Glomerular endothelial cell (primary cell): ENCODE data around the gene SWI5. TPM values are rescaled to one million over a fixed set of nuclear protein-coding genes. Genes with fewer than 3 reads are reported as not detected.

Experiments
- DNase-seq: peaks from one replicate; pipeline ENCODE4 v3.0.0-alpha.2; 2011; ENCODE audit warnings: low read depth, low spot score; ENCODE audit errors: extremely low read depth
- total RNA-seq: library from RNA; depleted of rRNA; stranded (reverse); fragments of >200 nt; gene quantifications from 2 replicates; pipeline ENCODE4 v1.2.3, GENCODE V29; 2015

The SWI5 gene
- total RNA-seq, 1 donor from 2014 or later, result 28.4 TPM

DNA sequence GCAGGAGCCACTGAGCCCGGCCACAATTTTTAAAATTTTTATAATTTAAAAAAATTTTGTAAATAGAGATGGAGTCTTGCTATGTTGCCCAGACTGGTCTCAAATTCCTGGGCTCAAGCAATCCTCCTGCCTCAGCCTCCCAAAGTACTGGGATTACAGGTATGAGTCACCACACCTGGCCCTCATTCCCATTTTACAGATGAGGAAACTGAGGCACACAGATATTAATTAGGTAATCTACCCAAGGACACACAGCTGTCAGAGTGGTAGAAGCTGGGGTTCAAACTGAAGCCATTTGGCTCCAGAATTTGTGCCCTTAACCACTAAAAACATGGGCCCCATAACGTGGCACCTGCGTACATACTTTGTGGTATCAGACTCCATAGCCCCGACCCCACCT is 38.6 kb downstream of the SWI5 start:
- no peak for DNase-seq

GRCh38 chr9:128316421-128316820 is 40.3 kb downstream of the SWI5 start:
- DNase-seq, result no peak

DNA sequence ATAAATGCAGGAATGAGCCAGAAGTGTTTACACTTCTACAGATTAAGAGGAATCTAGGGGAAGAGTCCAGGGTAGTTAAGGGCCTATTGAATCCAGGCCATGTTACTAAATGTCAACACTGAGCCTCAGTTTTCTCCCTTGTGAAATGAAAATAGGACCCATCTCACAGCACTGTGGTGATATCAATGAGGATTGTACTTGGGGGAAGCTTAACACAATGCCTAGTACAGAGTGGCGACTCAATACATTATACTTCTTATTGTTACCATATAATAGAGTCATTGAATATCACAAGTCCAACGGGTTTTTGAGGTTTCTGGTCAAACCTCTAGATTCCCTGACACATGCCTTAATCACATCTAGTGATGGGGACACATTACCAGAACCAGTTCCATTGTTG is 41.6 kb downstream of the SWI5 start:
- DNase-seq, result no peak

- DNase-seq, result no peak
Observed at GRCh38 chr9:128321343-128321742, 45.3 kb downstream of the SWI5 start.

DNA sequence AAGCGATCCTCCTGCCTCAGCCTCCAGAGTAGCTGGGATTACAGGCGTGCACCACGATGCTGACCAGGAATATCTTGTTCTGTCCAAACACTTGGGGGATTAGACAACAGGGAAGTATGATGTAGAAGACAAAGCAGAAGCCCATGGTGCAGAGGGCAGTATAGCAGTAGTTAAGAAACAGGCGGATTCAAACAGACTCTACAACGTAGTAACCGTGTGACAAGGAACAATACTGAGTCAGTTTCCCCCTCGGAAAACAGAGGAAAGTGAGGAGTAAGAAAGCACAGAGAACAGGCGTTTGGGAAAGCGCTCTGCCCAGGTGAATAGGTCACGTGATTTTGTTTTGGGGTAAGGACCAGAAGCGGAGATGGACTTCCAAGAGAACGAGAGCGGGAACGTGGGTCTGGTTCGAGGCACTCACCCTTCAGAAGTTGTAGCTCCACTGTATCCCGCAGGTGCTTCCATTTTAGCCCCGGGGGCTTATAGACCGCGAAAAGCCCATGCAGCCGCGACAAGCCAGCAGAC is 45.9 kb downstream of the SWI5 start:
- no peak for DNase-seq

DNA sequence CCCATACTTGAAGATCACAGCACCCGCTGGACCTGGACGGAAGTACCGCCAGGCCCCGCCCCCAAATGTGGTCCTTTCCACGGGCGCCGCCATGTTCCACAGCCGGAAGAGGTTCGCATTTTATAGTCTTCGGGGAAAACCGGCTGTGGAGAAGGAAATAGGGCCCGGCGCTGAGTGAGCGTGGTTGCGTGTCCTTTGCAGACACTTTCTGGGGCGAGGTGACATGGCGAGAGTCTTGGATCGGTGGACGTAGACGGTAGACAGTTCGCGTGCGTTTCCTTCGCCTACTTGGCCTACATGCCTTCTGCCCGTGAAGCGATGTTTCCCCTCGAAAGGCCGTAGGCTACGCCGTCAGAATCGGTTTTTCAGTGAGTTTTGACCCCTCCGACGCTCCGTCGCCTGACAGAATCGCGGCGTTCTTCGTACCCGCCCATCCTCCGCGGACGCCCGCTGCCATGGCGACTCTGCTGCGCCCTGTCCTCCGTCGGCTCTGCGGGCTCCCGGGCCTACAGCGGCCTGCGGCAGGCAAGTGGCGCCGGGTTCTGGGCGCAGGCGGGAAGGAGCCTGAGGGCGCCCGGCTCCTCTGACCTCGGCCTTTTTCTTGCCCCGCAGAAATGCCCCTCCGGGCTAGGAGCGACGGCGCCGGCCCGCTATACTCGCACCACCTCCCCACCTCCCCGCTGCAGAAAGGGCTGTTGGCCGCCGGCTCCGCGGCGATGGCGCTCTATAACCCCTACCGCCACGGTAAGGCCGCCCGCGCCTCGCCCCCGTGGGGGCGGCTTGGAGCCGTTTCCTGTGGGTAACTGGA is 46.5 kb downstream of the SWI5 start, which contains the start of the genes COQ4 and TRUB2:
COQ4 (plus strand) TSS at position 436 of the 808 bp plus-strand sequence; CDS start at position 456, 20 bp downstream.
TRUB2 (minus strand) TSS at position 44 of the 808 bp plus-strand sequence; CDS start at position 5, 39 bp downstream.
- DNase-seq, result peak; percentile 90

DNA sequence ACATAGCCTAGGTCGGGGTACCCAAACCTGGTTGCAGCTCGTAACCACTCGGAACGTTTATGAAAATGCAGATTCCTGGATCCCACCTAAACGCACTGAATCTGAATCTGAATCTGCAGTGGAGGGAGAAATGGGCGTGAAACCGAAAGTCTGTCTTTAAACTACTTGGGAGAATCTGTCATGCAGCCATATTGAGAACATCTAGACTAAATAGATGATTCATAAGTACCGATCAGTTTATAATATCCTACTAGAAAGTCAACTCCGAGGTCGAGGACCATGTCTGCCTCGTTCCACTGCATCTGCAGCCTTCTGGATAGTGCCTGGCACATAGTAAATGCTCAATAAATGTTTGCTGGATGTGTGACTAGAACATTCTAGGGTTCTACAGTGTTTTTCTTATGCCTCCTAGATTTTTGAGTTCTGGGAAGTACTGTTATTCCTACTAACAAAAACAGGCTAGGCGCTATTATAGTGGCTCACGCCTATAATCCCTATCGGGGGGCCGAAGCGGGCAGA is 47.2 kb downstream of the SWI5 start:
- no peak for DNase-seq

DNA sequence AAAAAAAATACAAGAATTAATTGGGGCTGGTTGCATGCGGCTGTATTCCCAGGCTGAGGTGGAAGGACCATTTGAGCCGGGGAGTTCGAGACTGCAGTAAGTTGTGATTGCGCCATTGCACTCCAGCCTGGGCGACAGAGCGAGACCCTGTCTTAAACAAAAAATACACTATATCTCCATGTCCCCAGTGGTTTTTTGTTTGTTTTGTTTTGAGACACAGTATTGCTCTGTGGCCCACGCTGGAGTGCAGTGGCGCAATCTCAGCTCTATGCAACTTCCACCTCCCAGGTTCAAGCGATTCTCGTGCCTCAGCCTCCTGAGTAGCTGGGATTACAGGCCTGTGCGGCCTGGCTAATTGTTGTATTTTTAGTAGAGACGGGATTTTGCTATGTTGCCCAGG is 47.7 kb downstream of the SWI5 start:
- DNase-seq, result no peak

DNA sequence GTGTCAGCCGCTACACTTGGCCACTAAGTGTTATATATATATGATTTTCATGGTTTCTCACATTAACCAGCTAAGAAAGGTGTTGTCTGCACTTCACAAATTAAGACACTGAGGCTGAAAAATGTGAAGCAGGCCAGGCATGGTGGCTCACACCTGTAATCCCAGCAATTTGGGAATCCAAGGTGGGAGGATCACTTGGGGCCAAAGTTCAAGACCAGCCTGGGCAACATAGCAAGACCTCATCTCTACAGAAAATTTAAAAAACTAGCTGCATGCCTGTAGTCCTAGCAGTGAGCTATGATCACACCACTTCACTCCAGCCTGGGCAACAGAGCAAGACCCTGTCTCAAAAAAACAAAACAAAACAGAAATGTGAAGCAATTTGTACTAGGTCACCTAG is 48.3 kb downstream of the SWI5 start:
- no peak for DNase-seq

DNA sequence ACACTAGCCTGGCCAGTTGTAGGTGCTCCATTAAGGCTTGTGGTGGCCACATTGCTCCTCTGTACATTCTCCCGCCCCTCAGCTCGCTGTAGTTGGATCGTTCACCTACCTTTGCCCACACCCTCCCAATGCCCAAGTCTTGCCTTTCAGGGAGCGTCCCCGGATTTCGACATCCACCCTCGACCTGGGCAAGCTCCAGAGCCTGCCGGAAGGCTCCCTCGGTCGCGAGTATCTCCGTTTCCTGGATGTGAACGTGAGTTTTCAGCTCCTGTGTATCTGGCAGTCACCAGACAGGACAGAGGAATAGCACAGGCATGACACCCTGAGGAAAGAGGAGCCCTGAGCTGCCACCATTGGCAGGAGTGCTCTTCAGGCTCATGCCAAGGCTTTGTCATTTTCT is 49.6 kb downstream of the SWI5 start:
- no peak for DNase-seq

GRCh38 chr9:128333451-128333869 is 57.4 kb downstream of the SWI5 start:
- DNase-seq, result no peak

GRCh38 chr9:128335161-128335560 is 59.1 kb downstream of the SWI5 start:
- no peak for DNase-seq

GRCh38 chr9:128335914-128336313 is 59.8 kb downstream of the SWI5 start:
- no peak for DNase-seq

- DNase-seq, result no peak
Observed at GRCh38 chr9:128337936-128338335, 61.9 kb downstream of the SWI5 start.

Other genes starting within 250 kb of the SWI5 start
- gene NAIF1, start 209.0 kb upstream of the SWI5 start, total RNA-seq, result 6.8 and 8.4 TPM in 2 replicates
- gene SLC25A25, start 208.0 kb upstream of the SWI5 start, total RNA-seq, result 16.1 and 24.1 TPM in 2 replicates
- 63.4 and 68.6 TPM in 2 replicates for gene PTGES2, start 148.5 kb upstream of the SWI5 start, total RNA-seq
- not detected in 2 replicates for gene LCN2, start 126.8 kb upstream of the SWI5 start, total RNA-seq
- 274 and 308 TPM in 2 replicates for gene BBLN, start 116.0 kb upstream of the SWI5 start, total RNA-seq
- 68.1 and 69.4 TPM in 2 replicates for gene CIZ1, start 84.7 kb upstream of the SWI5 start, total RNA-seq
- 2.7 and 7.9 TPM in 2 replicates for gene DNM1, start 72.9 kb upstream of the SWI5 start, total RNA-seq
- gene GOLGA2, start 269 bp upstream of the SWI5 start, total RNA-seq, result 62.4 and 138 TPM in 2 replicates
- 11.3 and 13.5 TPM in 2 replicates for gene TRUB2, start 46.2 kb downstream of the SWI5 start, total RNA-seq
- 50.3 and 56.0 TPM in 2 replicates for gene COQ4, start 46.6 kb downstream of the SWI5 start, total RNA-seq
- 42.7 and 45.1 TPM in 2 replicates for gene SLC27A4, start 64.3 kb downstream of the SWI5 start, total RNA-seq
- gene URM1, start 95.1 kb downstream of the SWI5 start, total RNA-seq, result 41.9 and 45.1 TPM in 2 replicates
- gene CERCAM, start 144.6 kb downstream of the SWI5 start, total RNA-seq, result 56.8 and 81.3 TPM in 2 replicates
- 19.8 and 36.9 TPM in 2 replicates for gene ODF2, start 179.7 kb downstream of the SWI5 start, total RNA-seq
- gene GLE1, start 228.4 kb downstream of the SWI5 start, total RNA-seq, result 14.4 and 21.6 TPM in 2 replicates